22Rv1 (cell line): Measurements from ENCODE around the gene SLC6A3.

Experiments
- ZFX ChIP-seq: fragments of 450-650 bp; IDR thresholded peaks from 2 replicates; pipeline ENCODE4 v1.6.1; 2017; ENCODE audit warnings: antibody characterized with exemption, borderline replicate concordance
- TF ChIP-seq, protein P1 (sequence below): fragments of 450-650 bp; IDR thresholded peaks from 2 replicates; pipeline ENCODE4 v1.5.1; 2017; ENCODE audit warnings: mild to moderate bottlenecking

GRCh38 chr5:1385395-1386273, 59.6 kb downstream of the SLC6A3 start:
- TF ChIP-seq, protein P1, sequence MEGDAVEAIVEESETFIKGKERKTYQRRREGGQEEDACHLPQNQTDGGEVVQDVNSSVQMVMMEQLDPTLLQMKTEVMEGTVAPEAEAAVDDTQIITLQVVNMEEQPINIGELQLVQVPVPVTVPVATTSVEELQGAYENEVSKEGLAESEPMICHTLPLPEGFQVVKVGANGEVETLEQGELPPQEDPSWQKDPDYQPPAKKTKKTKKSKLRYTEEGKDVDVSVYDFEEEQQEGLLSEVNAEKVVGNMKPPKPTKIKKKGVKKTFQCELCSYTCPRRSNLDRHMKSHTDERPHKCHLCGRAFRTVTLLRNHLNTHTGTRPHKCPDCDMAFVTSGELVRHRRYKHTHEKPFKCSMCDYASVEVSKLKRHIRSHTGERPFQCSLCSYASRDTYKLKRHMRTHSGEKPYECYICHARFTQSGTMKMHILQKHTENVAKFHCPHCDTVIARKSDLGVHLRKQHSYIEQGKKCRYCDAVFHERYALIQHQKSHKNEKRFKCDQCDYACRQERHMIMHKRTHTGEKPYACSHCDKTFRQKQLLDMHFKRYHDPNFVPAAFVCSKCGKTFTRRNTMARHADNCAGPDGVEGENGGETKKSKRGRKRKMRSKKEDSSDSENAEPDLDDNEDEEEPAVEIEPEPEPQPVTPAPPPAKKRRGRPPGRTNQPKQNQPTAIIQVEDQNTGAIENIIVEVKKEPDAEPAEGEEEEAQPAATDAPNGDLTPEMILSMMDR, result no peak
- no peak for TF ChIP-seq ZFX
